Measurements from ENCODE around the gene TRIM44. TPM values are rescaled to one million over a fixed set of nuclear protein-coding genes. Genes with fewer than 3 reads are reported as not detected.

Gene TRIM44
- polyA plus RNA-seq, 2 of the 4 experiments (the other 2 are of a cell fraction), result 19.3 to 70.4 TPM

- TF ChIP-seq NPAS2 (CRISPR knock-in tag; IDR thresholded peaks at IDR 0.05; ENCODE audit: borderline replicate concordance) (no peak), HMGXB4 (CRISPR knock-in tag; IDR thresholded peaks at IDR 0.05; ENCODE audit: borderline replicate concordance) (no peak), ZSCAN20 (CRISPR knock-in tag; IDR thresholded peaks at IDR 0.05) (no peak), FOXS1 (CRISPR knock-in tag; IDR thresholded peaks at IDR 0.05) (no peak), JUNB (IDR thresholded peaks at IDR 0.05) (no peak), RCOR1 (IDR thresholded peaks at IDR 0.05; ENCODE audit: low read depth, low read length) (no peak), ZFP36 (IDR thresholded peaks at IDR 0.05; ENCODE audit: borderline replicate concordance, partially characterized antibody) (no peak), FOSB (CRISPR knock-in tag; IDR thresholded peaks at IDR 0.05) (no peak), CHD4 (IDR thresholded peaks at IDR 0.05; ENCODE audit: borderline replicate concordance) (no peak), KDM1A (IDR thresholded peaks at IDR 0.05; ENCODE audit: low read depth) (no peak), SREBF2 (IDR thresholded peaks at IDR 0.05) (no peak), SMC3 (IDR thresholded peaks at IDR 0.05) (no peak; the same call in 1 of the 3 replicates), HOXB13 (CRISPR knock-in tag; IDR thresholded peaks at IDR 0.05; ENCODE audit: low read depth) (no peak), FOSL2 (IDR thresholded peaks at IDR 0.05) (no peak), FOSL2 (CRISPR knock-in tag; IDR thresholded peaks at IDR 0.05) (no peak; the same call in 1 of the 2 replicates), HEYL (CRISPR knock-in tag; IDR thresholded peaks at IDR 0.05) (no peak), EHMT2 (IDR thresholded peaks at IDR 0.05; ENCODE audit: low read depth) (no peak), POLR2AphosphoS2 (conservative IDR thresholded peaks at IDR 0.05; ENCODE audit: low read length) (no peak), MYC (IDR thresholded peaks at IDR 0.05; ENCODE audit: borderline replicate concordance, low read length) (no peak), REST (IDR thresholded peaks at IDR 0.05) (no peak), NR3C1 (IDR thresholded peaks at IDR 0.05) (no peak), HOXB5 (CRISPR knock-in tag; IDR thresholded peaks at IDR 0.05) (no peak), BCL3 (IDR thresholded peaks at IDR 0.05) (0 out of 3 replicates have a peak, but pooled peaks have one; percentile 49), NFE2L2 (conservative IDR thresholded peaks at IDR 0.05; ENCODE audit: low read length) (no peak), USF2 (IDR thresholded peaks at IDR 0.05) (no peak)
- TF ChIP-seq, protein P1, sequence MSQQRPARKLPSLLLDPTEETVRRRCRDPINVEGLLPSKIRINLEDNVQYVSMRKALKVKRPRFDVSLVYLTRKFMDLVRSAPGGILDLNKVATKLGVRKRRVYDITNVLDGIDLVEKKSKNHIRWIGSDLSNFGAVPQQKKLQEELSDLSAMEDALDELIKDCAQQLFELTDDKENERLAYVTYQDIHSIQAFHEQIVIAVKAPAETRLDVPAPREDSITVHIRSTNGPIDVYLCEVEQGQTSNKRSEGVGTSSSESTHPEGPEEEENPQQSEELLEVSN (IDR thresholded peaks at IDR 0.05; ENCODE audit: borderline replicate concordance, low read depth), result peak; percentile 83
Measured at GRCh38 chr11:35617687-35618496, 44.7 kb upstream of the TRIM44 start, which contains the start of gene FJX1 (continued).

All from A549 (cell line).